WTC11 (cell line): ENCODE data around the gene PRKACA. TPM values are rescaled to one million over a fixed set of nuclear protein-coding genes. Genes with fewer than 3 reads are reported as not detected.

Source experiments
- ATAC-seq: fragments of 200-7000 bp; cut with Tn5 transposase; 2 replicates; pipeline ENCODE4 v1.10.0; 2021; ENCODE audit warnings: mild to moderate bottlenecking, moderate library complexity
- CTCF ChIA-PET: fragments of 300-600 bp; sonication (Branson Sonifier 250); formaldehyde crosslinking; loops from one replicate; lab custom pipeline; 2021; ENCODE audit warnings: antibody characterized with exemption; lab: Charles Lee
- POLR2A ChIA-PET: fragments of 350-600 bp; sonication (Branson Sonifier 250); formaldehyde crosslinking; loops from one replicate; lab custom pipeline; 2021; ENCODE audit warnings: antibody characterized with exemption; lab: Charles Lee
- DNase-seq: peaks from one replicate; pipeline ENCODE4 v3.0.0; 2021; ENCODE audit warnings: low spot score
- H3K27ac Mint-ChIP-seq: 2 replicates; pipeline ENCODE4 v1.8.0; 2021; ENCODE audit warnings: mixed read lengths
- H3K27me3 Mint-ChIP-seq: 2 replicates; pipeline ENCODE4 v1.8.0; 2021; ENCODE audit warnings: low read depth, mild to moderate bottlenecking, moderate library complexity, mixed read lengths
- H3K36me3 Mint-ChIP-seq: 2 replicates; pipeline ENCODE4 v1.8.0; 2021; ENCODE audit warnings: mixed read lengths
- H3K4me1 Mint-ChIP-seq: 2 replicates; pipeline ENCODE4 v1.8.0; 2022; ENCODE audit warnings: mixed read lengths
- H3K4me3 Mint-ChIP-seq: 2 replicates; pipeline ENCODE4 v1.8.0; 2021; ENCODE audit warnings: mild to moderate bottlenecking, moderate library complexity, mixed read lengths
- H3K9me3 Mint-ChIP-seq: 2 replicates; pipeline ENCODE4 v1.8.0; 2021; ENCODE audit warnings: mixed read lengths
- ATF1 ChIP-seq: sonication (generic); formaldehyde crosslinking; IDR thresholded peaks from 2 replicates; pipeline ENCODE4 v1.8.1; 2023; ENCODE audit warnings: mild to moderate bottlenecking, moderate library complexity, missing genetic modification reagents
- CTCF ChIP-seq: fragments of 200-600 bp; IDR thresholded peaks from 2 replicates; pipeline ENCODE4 v1.8.0; 2022; ENCODE audit warnings: antibody characterized with exemption
- FOXK1 ChIP-seq: sonication (generic); formaldehyde crosslinking; IDR thresholded peaks from 2 replicates; pipeline ENCODE4 v1.8.0; 2022; ENCODE audit warnings: mild to moderate bottlenecking, moderate library complexity, missing genetic modification reagents
- FOXP4 ChIP-seq: sonication (generic); formaldehyde crosslinking; IDR thresholded peaks from 2 replicates; pipeline ENCODE4 v1.8.0; 2022; ENCODE audit warnings: mild to moderate bottlenecking, missing genetic modification reagents
- GABPB1 ChIP-seq: sonication (generic); formaldehyde crosslinking; IDR thresholded peaks from 2 replicates; pipeline ENCODE4 v1.8.1; 2023; ENCODE audit warnings: mild to moderate bottlenecking, missing genetic modification reagents
- MYBL2 ChIP-seq: sonication (generic); formaldehyde crosslinking; IDR thresholded peaks from 2 replicates; pipeline ENCODE4 v1.8.1; 2023; ENCODE audit warnings: mild to moderate bottlenecking, moderate library complexity, missing genetic modification reagents
- SMAD3 ChIP-seq: sonication (generic); formaldehyde crosslinking; IDR thresholded peaks from 2 replicates; pipeline ENCODE4 v1.8.0; 2022; ENCODE audit warnings: missing genetic modification reagents, mild to moderate bottlenecking, borderline replicate concordance
- STAT6 ChIP-seq: sonication (generic); formaldehyde crosslinking; conservative IDR thresholded peaks from 2 replicates; pipeline ENCODE4 v1.8.1; 2023; ENCODE audit warnings: mild to moderate bottlenecking, low read depth, missing genetic modification reagents, moderate library complexity
- TEAD4 ChIP-seq: sonication (generic); formaldehyde crosslinking; IDR thresholded peaks from 2 replicates; pipeline ENCODE4 v1.8.0; 2022; ENCODE audit warnings: mild to moderate bottlenecking, missing genetic modification reagents
- ZBTB21 ChIP-seq: sonication (generic); formaldehyde crosslinking; IDR thresholded peaks from 2 replicates; pipeline ENCODE4 v1.8.1; 2023; ENCODE audit warnings: mild to moderate bottlenecking, missing genetic modification reagents, borderline replicate concordance
- ZNF232 ChIP-seq: sonication (generic); formaldehyde crosslinking; IDR thresholded peaks from 2 replicates; pipeline ENCODE4 v1.8.0; 2022; ENCODE audit warnings: mild to moderate bottlenecking, missing genetic modification reagents
- ZNF263 ChIP-seq: sonication (generic); formaldehyde crosslinking; IDR thresholded peaks from 2 replicates; pipeline ENCODE4 v1.8.1; 2022; ENCODE audit warnings: low read depth, mild to moderate bottlenecking, moderate library complexity, missing genetic modification reagents
- ZNF425 ChIP-seq: fragments of 250-450 bp; sonication (Bioruptor Pico); conservative IDR thresholded peaks from 2 replicates; pipeline ENCODE4 v1.9.0; 2021; ENCODE audit warnings: mild to moderate bottlenecking
- total RNA-seq: library from RNA; stranded (reverse); gene quantifications from 3 replicates; pipeline ENCODE4 v1.2.3, GENCODE V29; 2021
- TF ChIP-seq, protein P1 (sequence below): sonication (generic); formaldehyde crosslinking; IDR thresholded peaks from 2 replicates; pipeline ENCODE4 v1.8.1; 2023; ENCODE audit warnings: mild to moderate bottlenecking, missing genetic modification reagents
- TF ChIP-seq, protein P2 (sequence below): sonication (generic); formaldehyde crosslinking; IDR thresholded peaks from 2 replicates; pipeline ENCODE4 v1.8.0; 2022; ENCODE audit warnings: mild to moderate bottlenecking, missing genetic modification reagents
- TF ChIP-seq, protein P3 (sequence below): sonication (generic); formaldehyde crosslinking; conservative IDR thresholded peaks from 2 replicates; pipeline ENCODE4 v1.8.1; 2022; ENCODE audit warnings: mild to moderate bottlenecking, missing genetic modification reagents

PRKACA gene
- total RNA-seq, 1 experiment from 2014 or later: 37.8 TPM

- TF ChIP-seq FOXP4 (CRISPR knock-in tag) (no peak), ZBTB21 (CRISPR knock-in tag) (no peak), FOXK1 (no peak), SMAD3 (CRISPR knock-in tag) (no peak)
Observed at GRCh38 chr19:14105680-14106079, 11.9 kb downstream of the PRKACA start (continued).

DNA sequence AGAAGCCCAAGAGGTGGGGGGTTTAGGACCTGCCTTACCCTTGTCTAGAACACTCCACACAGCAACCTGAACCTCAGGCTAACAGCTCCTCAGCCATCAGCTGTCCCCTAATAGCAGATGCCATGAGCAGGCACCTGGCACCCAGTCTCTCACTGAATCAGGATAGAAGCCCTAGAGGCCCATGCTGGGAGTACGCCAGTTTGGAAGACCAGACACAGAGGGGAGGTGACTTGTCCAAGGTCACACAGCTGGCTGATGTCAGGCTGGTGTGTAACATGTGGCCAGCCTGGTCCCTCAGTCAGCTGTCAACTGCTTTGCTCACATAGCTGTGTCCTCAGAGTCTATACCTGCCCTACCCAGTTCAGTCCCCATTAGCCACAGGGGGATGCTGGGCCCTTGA is 14.3 kb downstream of the PRKACA start:
- no peak overlapping the region for H3K4me3 Mint-ChIP-seq
- H3K9me3 Mint-ChIP-seq: no peaks in the 10 kb centered on the region
- ChIA-PET POLR2A (no interaction called here), CTCF (interaction anchor here (1.3 to 1.5 kb wide), 2 partner anchors 9 to 12 kb away, joined by 3 read pairs; a partner anchor contains a TSS)
- H3K36me3 Mint-ChIP-seq: no peaks in the 10 kb centered on the region
- TF ChIP-seq, protein P1, sequence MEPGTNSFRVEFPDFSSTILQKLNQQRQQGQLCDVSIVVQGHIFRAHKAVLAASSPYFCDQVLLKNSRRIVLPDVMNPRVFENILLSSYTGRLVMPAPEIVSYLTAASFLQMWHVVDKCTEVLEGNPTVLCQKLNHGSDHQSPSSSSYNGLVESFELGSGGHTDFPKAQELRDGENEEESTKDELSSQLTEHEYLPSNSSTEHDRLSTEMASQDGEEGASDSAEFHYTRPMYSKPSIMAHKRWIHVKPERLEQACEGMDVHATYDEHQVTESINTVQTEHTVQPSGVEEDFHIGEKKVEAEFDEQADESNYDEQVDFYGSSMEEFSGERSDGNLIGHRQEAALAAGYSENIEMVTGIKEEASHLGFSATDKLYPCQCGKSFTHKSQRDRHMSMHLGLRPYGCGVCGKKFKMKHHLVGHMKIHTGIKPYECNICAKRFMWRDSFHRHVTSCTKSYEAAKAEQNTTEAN (CRISPR knock-in tag): no peak
- TF ChIP-seq CTCF (no peak), STAT6 (no peak), TEAD4 (CRISPR knock-in tag) (no peak), SMAD3 (CRISPR knock-in tag) (no peak), ATF1 (CRISPR knock-in tag) (no peak), ZNF263 (CRISPR knock-in tag) (no peak)
- TF ChIP-seq, protein P2, sequence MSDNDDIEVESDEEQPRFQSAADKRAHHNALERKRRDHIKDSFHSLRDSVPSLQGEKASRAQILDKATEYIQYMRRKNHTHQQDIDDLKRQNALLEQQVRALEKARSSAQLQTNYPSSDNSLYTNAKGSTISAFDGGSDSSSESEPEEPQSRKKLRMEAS (CRISPR knock-in tag): no peak
- TF ChIP-seq, protein P3, sequence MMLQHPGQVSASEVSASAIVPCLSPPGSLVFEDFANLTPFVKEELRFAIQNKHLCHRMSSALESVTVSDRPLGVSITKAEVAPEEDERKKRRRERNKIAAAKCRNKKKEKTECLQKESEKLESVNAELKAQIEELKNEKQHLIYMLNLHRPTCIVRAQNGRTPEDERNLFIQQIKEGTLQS (CRISPR knock-in tag): no peak
- TF ChIP-seq, all 79 proteins: peak for 0
- H3K27me3 Mint-ChIP-seq: no peaks in the 10 kb centered on the region
- DNase-seq (no peak), ATAC-seq (no peak)
- no peak overlapping the region for H3K27ac Mint-ChIP-seq
- no peaks in the 10 kb centered on the region for H3K4me1 Mint-ChIP-seq

DNA sequence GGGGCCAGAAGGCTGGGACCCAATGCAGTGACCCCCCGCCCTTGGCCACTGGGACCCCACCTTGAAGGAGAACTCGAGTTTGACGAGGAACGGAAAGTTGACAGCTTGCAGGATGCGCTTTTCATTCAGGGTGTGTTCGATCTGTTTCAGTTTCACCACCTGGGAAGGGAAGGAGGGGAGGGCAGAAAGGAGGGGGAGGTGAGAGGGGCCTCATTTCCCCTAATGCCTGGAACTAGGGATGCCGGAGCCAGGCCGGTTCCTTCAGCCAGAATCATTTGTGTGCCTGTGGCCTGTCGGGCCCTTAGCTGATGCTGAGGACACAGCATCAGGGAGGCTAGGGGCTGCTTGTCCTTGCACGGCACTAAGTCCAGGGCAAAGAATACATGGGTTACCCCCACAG is 14.8 kb downstream of the PRKACA start:
- no peaks in the 10 kb centered on the region for H3K9me3 Mint-ChIP-seq
- POLR2A ChIA-PET: no interaction called here

More for the DNA sequence above, 14.8 kb downstream of the PRKACA start:
- Mint-ChIP-seq H3K27me3 (no peaks in the 10 kb centered on the region), H3K27ac (no peak overlapping the region), H3K36me3 (no peaks in the 10 kb centered on the region), H3K4me1 (no peaks in the 10 kb centered on the region), H3K4me3 (no peak overlapping the region)
- no peak for ATAC-seq
- TF ChIP-seq MYBL2 (no peak), GABPB1 (CRISPR knock-in tag) (no peak), ZNF425 (CRISPR knock-in tag) (no peak), ZNF232 (CRISPR knock-in tag) (no peak)
- TF ChIP-seq, protein P1 (CRISPR knock-in tag): no peak
- CTCF ChIA-PET: interaction anchor here (1.1 to 1.5 kb wide), 4 partner anchors 9 to 34 kb away, joined by 3 to 4 read pairs (median 3); partner anchors contain the start of gene ASF1B
- DNase-seq: no peak
